ENCODE measurements around the gene AURKB. TPM values are rescaled to one million over a fixed set of nuclear protein-coding genes. Genes with fewer than 3 reads are reported as not detected.

AURKB gene
- total and polyA plus RNA-seq, 2 of the 13 experiments (the other 11 are each of a cell fraction or from before 2014, with no cell fraction given) = 29.5 to 75.3 TPM

- TF ChIP-seq, protein P1, sequence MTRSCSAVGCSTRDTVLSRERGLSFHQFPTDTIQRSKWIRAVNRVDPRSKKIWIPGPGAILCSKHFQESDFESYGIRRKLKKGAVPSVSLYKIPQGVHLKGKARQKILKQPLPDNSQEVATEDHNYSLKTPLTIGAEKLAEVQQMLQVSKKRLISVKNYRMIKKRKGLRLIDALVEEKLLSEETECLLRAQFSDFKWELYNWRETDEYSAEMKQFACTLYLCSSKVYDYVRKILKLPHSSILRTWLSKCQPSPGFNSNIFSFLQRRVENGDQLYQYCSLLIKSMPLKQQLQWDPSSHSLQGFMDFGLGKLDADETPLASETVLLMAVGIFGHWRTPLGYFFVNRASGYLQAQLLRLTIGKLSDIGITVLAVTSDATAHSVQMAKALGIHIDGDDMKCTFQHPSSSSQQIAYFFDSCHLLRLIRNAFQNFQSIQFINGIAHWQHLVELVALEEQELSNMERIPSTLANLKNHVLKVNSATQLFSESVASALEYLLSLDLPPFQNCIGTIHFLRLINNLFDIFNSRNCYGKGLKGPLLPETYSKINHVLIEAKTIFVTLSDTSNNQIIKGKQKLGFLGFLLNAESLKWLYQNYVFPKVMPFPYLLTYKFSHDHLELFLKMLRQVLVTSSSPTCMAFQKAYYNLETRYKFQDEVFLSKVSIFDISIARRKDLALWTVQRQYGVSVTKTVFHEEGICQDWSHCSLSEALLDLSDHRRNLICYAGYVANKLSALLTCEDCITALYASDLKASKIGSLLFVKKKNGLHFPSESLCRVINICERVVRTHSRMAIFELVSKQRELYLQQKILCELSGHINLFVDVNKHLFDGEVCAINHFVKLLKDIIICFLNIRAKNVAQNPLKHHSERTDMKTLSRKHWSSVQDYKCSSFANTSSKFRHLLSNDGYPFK (CRISPR knock-in tag; IDR thresholded peaks at IDR 0.05; ENCODE audit: borderline replicate concordance) = peak; percentile 69; the same call in 1 of the 2 replicates
- TF ChIP-seq RXRB (CRISPR knock-in tag; IDR thresholded peaks at IDR 0.05; ENCODE audit: borderline replicate concordance) (peak; percentile 77), HDAC6 (IDR thresholded peaks at IDR 0.05; ENCODE audit: low read depth, low read length) (no peak), ZNF3 (CRISPR knock-in tag; IDR thresholded peaks at IDR 0.05) (peak; percentile 79; the same call in 1 of the 2 replicates), RXRA (CRISPR knock-in tag; IDR thresholded peaks at IDR 0.05) (peak; percentile 74; the same call in 1 of the 2 replicates), MED13 (CRISPR knock-in tag; IDR thresholded peaks at IDR 0.05) (no peak; the same call in 1 of the 2 replicates), NCOA2 (CRISPR knock-in tag; IDR thresholded peaks at IDR 0.05) (peak; percentile 75), PHF8 (CRISPR knock-in tag; IDR thresholded peaks at IDR 0.05) (no peak; the same call in 1 of the 2 replicates), ZSCAN9 (CRISPR knock-in tag; IDR thresholded peaks at IDR 0.05; ENCODE audit: borderline replicate concordance) (0 out of 2 replicates have a peak, but pooled peaks have one; percentile 25), ZBTB20 (CRISPR knock-in tag; IDR thresholded peaks at IDR 0.05; ENCODE audit: borderline replicate concordance, low read depth) (0 out of 2 replicates have a peak, but pooled peaks have one; percentile 26), NR2F1 (CRISPR knock-in tag; IDR thresholded peaks at IDR 0.05) (peak; percentile 94 to 96), CEBPB (IDR thresholded peaks at IDR 0.05; ENCODE audit: borderline replicate concordance, low read depth, low read length) (peak; percentile 94)
- TF ChIP-seq, protein P2, sequence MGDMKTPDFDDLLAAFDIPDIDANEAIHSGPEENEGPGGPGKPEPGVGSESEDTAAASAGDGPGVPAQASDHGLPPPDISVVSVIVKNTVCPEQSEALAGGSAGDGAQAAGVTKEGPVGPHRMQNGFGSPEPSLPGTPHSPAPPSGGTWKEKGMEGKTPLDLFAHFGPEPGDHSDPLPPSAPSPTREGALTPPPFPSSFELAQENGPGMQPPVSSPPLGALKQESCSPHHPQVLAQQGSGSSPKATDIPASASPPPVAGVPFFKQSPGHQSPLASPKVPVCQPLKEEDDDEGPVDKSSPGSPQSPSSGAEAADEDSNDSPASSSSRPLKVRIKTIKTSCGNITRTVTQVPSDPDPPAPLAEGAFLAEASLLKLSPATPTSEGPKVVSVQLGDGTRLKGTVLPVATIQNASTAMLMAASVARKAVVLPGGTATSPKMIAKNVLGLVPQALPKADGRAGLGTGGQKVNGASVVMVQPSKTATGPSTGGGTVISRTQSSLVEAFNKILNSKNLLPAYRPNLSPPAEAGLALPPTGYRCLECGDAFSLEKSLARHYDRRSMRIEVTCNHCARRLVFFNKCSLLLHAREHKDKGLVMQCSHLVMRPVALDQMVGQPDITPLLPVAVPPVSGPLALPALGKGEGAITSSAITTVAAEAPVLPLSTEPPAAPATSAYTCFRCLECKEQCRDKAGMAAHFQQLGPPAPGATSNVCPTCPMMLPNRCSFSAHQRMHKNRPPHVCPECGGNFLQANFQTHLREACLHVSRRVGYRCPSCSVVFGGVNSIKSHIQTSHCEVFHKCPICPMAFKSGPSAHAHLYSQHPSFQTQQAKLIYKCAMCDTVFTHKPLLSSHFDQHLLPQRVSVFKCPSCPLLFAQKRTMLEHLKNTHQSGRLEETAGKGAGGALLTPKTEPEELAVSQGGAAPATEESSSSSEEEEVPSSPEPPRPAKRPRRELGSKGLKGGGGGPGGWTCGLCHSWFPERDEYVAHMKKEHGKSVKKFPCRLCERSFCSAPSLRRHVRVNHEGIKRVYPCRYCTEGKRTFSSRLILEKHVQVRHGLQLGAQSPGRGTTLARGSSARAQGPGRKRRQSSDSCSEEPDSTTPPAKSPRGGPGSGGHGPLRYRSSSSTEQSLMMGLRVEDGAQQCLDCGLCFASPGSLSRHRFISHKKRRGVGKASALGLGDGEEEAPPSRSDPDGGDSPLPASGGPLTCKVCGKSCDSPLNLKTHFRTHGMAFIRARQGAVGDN (CRISPR knock-in tag; IDR thresholded peaks at IDR 0.05) = peak; percentile 42
- TF ChIP-seq, protein P3, sequence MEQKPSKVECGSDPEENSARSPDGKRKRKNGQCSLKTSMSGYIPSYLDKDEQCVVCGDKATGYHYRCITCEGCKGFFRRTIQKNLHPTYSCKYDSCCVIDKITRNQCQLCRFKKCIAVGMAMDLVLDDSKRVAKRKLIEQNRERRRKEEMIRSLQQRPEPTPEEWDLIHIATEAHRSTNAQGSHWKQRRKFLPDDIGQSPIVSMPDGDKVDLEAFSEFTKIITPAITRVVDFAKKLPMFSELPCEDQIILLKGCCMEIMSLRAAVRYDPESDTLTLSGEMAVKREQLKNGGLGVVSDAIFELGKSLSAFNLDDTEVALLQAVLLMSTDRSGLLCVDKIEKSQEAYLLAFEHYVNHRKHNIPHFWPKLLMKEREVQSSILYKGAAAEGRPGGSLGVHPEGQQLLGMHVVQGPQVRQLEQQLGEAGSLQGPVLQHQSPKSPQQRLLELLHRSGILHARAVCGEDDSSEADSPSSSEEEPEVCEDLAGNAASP (CRISPR knock-in tag; IDR thresholded peaks at IDR 0.05; ENCODE audit: borderline replicate concordance) = peak; percentile 74; the same call in 1 of the 2 replicates
- TF ChIP-seq, protein P4, sequence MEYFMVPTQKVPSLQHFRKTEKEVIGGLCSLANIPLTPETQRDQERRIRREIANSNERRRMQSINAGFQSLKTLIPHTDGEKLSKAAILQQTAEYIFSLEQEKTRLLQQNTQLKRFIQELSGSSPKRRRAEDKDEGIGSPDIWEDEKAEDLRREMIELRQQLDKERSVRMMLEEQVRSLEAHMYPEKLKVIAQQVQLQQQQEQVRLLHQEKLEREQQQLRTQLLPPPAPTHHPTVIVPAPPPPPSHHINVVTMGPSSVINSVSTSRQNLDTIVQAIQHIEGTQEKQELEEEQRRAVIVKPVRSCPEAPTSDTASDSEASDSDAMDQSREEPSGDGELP (IDR thresholded peaks at IDR 0.05; ENCODE audit: borderline replicate concordance, low read depth) = peak; percentile 23; the same call in 1 of the 2 replicates
- TF ChIP-seq, protein P5, sequence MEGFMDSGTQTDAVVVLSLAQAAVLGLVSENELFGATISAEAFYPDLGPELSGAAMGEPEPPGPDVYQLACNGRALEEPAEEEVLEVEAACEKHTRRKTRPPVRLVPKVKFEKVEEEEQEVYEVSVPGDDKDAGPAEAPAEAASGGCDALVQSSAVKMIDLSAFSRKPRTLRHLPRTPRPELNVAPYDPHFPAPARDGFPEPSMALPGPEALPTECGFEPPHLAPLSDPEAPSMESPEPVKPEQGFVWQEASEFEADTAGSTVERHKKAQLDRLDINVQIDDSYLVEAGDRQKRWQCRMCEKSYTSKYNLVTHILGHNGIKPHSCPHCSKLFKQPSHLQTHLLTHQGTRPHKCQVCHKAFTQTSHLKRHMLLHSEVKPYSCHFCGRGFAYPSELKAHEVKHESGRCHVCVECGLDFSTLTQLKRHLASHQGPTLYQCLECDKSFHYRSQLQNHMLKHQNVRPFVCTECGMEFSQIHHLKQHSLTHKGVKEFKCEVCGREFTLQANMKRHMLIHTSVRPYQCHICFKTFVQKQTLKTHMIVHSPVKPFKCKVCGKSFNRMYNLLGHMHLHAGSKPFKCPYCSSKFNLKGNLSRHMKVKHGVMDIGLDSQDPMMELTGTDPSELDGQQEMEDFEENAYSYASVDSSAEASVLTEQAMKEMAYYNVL (CRISPR knock-in tag; IDR thresholded peaks at IDR 0.05; ENCODE audit: borderline replicate concordance) = peak; percentile 70; the same call in 1 of the 2 replicates
Observed at GRCh38 chr17:8212312-8213180, 2.2 kb upstream of the AURKB start (continued).

All from HepG2 (cell line).